ENCODE measurements around the gene NRCAM. TPM values are rescaled to one million over a fixed set of nuclear protein-coding genes. Genes with fewer than 3 reads are reported as not detected.

NRCAM gene
- total and polyA plus RNA-seq, 12 donors = 71.6 to 222 (median 148) TPM

GRCh38 chr7:108293149-108293612 is 163.1 kb downstream of the NRCAM start:
- no peaks in the 10 kb centered on the region for H3K27me3 ChIP-seq
- DNase-seq = peak in 2 of 7 donors; percentile 43 to 69
- TF ChIP-seq POLR2A (IDR thresholded peaks at IDR 0.05) (no peak), CTCF (IDR thresholded peaks at IDR 0.05) (no peak)
- H3K9me3 ChIP-seq (replicated peaks in 1 of 3) = no peaks in the 10 kb centered on the region
- H3K27ac ChIP-seq = peak overlapping the region in 4 of 5 donors; percentile 18 to 73 (median 44)
- intact Hi-C loops (cut with DNase I) = no loop called here
- WGBS, 4 donors = 42 to 56% (median 52%) methylated on average over 7 of the region's 7 CpGs
- H3K36me3 ChIP-seq (replicated peaks in 1 of 2) = no peaks in the 10 kb centered on the region
- H3K4me1 ChIP-seq (replicated peaks in 1 of 2) = peaks cover 4 to 49% of the 10 kb centered on the region in 2 donors
- no peak overlapping the region for H3K4me3 ChIP-seq

GRCh38 chr7:108292541-108292940 is 163.7 kb downstream of the NRCAM start:
- no peak overlapping the region for H3K4me3 ChIP-seq
- peaks cover 4 to 49% of the 10 kb centered on the region in 2 donors for H3K4me1 ChIP-seq (replicated peaks in 1 of 2)
- TF ChIP-seq POLR2A (IDR thresholded peaks at IDR 0.05) = no peak
- TF ChIP-seq CTCF (IDR thresholded peaks at IDR 0.05) = no peak
- intact Hi-C loops (cut with DNase I) = no loop called here
- no peaks in the 10 kb centered on the region for H3K27me3 ChIP-seq
- H3K27ac ChIP-seq = peak overlapping the region in 3 of 5 donors; percentile 30 to 73 (median 58)
- no peak for DNase-seq
- H3K36me3 ChIP-seq (replicated peaks in 1 of 2) = no peaks in the 10 kb centered on the region
- 60 to 77% (median 71%) methylated on average over 3 of the region's 3 CpGs for WGBS, 4 donors
- no peaks in the 10 kb centered on the region for H3K9me3 ChIP-seq (replicated peaks in 1 of 3)

GRCh38 chr7:108291791-108292440 is 164.3 kb downstream of the NRCAM start:
- Histone ChIP-seq H3K27ac (peak overlapping the region in 2 of 5 donors; percentile 58 to 73), H3K9me3 (replicated peaks in 1 of 3) (no peaks in the 10 kb centered on the region), H3K4me1 (replicated peaks in 1 of 2) (peaks cover 4 to 44% of the 10 kb centered on the region in 2 donors), H3K36me3 (replicated peaks in 1 of 2) (no peaks in the 10 kb centered on the region), H3K27me3 (no peaks in the 10 kb centered on the region), H3K4me3 (no peak overlapping the region)
- intact Hi-C loops (cut with DNase I) = no loop called here
- no peak for DNase-seq
- no peak for TF ChIP-seq POLR2A (IDR thresholded peaks at IDR 0.05)
- no peak for TF ChIP-seq CTCF (IDR thresholded peaks at IDR 0.05)
- WGBS, 4 donors = 69 to 76% (median 72%) methylated on average over 5 of the region's 5 CpGs

GRCh38 chr7:108291152-108291508 is 165.1 kb downstream of the NRCAM start:
- no peak for DNase-seq
- Histone ChIP-seq H3K27ac (peak overlapping the region in 4 of 5 donors; percentile 20 to 58 (median 36)), H3K27me3 (no peaks in the 10 kb centered on the region), H3K4me1 (replicated peaks in 1 of 2) (peaks cover 4 to 43% of the 10 kb centered on the region in 2 donors), H3K36me3 (replicated peaks in 1 of 2) (no peaks in the 10 kb centered on the region), H3K4me3 (no peak overlapping the region), H3K9me3 (replicated peaks in 1 of 3) (no peaks in the 10 kb centered on the region)
- 33 to 49% (median 42%) methylated on average over 1 of the region's 1 CpG for WGBS, 4 donors
- no peak for TF ChIP-seq CTCF (IDR thresholded peaks at IDR 0.05)
- intact Hi-C loops (cut with DNase I) = no loop called here

Data from adrenal gland (tissue), 12 donors.